Sigmoid colon (tissue), 4 donors: ENCODE data around the gene PRKAG2.

Source experiments
- EP300 ChIP-seq, 4 donors: sonication (generic); formaldehyde crosslinking; IDR thresholded peaks; one replicate each; pipeline ENCODE4 v1.6.1; 2017; ENCODE audit warnings: antibody characterized with exemption in 4 of 4
- TF ChIP-seq, protein P1 (sequence below), 4 experiments: fragments of 450-650 bp in 3 of 4; fragments of 200-600 bp in 1 of 4; IDR thresholded peaks; one replicate each; pipeline ENCODE4 v1.5.1; 2016 to 2019; ENCODE audit warnings: antibody characterized with exemption in 4 of 4, mild to moderate bottlenecking in 3 of 4, moderate library complexity in 2 of 4

DNA sequence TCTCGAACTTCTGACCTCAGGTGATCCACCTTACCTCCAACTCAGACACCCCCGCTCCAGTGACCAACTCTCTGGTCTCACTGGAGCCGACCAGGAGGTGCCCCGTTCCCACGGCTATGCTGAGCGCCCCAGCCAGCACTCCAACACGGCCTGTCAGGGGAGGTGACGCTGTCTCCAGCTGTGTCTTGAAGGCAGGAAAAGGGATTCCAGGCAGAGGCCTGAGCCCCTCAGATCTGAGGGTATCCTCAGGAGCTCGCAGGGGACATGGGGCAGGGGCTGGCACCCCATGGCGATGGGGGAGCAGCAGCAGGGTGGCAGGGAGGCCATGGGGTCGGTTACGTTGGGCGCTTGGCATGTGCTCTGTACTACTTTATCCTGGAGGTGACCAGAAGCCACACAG is 262.9 kb downstream of the PRKAG2 start:
- TF ChIP-seq, protein P1, sequence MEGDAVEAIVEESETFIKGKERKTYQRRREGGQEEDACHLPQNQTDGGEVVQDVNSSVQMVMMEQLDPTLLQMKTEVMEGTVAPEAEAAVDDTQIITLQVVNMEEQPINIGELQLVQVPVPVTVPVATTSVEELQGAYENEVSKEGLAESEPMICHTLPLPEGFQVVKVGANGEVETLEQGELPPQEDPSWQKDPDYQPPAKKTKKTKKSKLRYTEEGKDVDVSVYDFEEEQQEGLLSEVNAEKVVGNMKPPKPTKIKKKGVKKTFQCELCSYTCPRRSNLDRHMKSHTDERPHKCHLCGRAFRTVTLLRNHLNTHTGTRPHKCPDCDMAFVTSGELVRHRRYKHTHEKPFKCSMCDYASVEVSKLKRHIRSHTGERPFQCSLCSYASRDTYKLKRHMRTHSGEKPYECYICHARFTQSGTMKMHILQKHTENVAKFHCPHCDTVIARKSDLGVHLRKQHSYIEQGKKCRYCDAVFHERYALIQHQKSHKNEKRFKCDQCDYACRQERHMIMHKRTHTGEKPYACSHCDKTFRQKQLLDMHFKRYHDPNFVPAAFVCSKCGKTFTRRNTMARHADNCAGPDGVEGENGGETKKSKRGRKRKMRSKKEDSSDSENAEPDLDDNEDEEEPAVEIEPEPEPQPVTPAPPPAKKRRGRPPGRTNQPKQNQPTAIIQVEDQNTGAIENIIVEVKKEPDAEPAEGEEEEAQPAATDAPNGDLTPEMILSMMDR (IDR thresholded peaks at IDR 0.05): no peak
- TF ChIP-seq EP300 (IDR thresholded peaks at IDR 0.05): no peak
